Fibroblast of villous mesenchyme (primary cell): ENCODE results near the gene SMARCD1. TPM values are rescaled to one million over a fixed set of nuclear protein-coding genes. Genes with fewer than 3 reads are reported as not detected.

Experiments
- DNase-seq: peaks from one replicate; pipeline ENCODE4 v3.0.0-alpha.2; 2010; ENCODE audit warnings: low read depth
- H3K4me3 ChIP-seq: 2 replicates; pipeline ENCODE4 v1.5.1; 2011; ENCODE audit warnings: low read depth, mild to moderate bottlenecking, low read length
- CTCF ChIP-seq: IDR thresholded peaks from 2 replicates; pipeline ENCODE4 v1.5.1; 2012; ENCODE audit warnings: low read depth, mild to moderate bottlenecking, low read length; ENCODE audit not compliant: insufficient read depth
- total RNA-seq: library from RNA; depleted of rRNA; stranded (reverse); fragments of >200 nt; gene quantifications from 2 replicates; pipeline ENCODE4 v1.2.3, GENCODE V29; 2012

SMARCD1 gene
- total RNA-seq, 1 donor = 60.9 TPM

DNA sequence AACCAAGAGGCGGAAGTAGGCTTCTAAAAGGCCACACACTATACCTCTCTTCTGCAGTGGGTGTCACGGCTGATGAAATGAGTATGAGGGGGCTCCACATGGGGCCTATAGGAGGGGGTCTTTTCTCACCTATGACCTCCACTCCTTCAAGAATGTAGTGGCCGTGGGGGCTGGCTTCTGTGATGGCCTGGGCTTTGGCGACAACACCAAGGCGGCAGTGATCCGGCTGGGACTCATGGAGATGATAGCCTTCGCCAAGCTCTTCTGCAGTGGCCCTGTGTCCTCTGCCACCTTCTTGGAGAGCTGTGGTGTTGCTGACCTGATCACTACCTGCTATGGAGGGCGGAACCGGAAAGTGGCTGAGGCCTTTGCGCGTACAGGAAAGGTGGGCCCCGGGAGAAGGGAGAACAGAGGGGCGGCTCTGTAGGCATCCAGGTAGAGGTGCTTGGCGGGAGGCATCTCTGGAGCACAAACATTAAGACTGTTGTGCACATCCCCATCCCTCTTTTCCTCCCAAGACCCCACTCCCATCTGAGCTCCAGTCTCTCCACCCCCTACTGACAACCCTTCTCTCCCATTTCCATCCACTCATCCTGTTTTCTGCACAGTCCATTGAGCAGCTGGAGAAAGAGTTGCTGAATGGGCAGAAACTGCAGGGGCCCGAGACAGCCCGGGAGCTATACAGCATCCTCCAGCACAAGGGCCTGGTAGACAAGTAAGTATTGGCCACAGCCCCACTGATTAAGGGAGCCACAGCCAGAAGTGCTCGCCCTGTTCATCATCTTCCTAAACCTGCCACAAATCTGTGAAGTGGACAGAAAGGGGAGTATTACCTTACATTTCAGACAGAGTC, 22.5 kb downstream of the SMARCD1 start:
- no peak overlapping the region for H3K4me3 ChIP-seq
- DNase-seq = no peak
- TF ChIP-seq CTCF = no peak

- H3K4me3 ChIP-seq = no peak overlapping the region
- no peak for TF ChIP-seq CTCF
- no peak for DNase-seq
These were observed 24.2 kb downstream of the SMARCD1 start for GRCh38 chr12:50109319-50109718.

- no peak for DNase-seq
- TF ChIP-seq CTCF = no peak
- H3K4me3 ChIP-seq = no peak overlapping the region
These were observed 25.1 kb downstream of the SMARCD1 start for GRCh38 chr12:50110127-50110761.

GRCh38 chr12:50110762-50111351, 25.7 kb downstream of the SMARCD1 start:
- H3K4me3 ChIP-seq = no peak overlapping the region
- peak; percentile 56 for DNase-seq
- TF ChIP-seq CTCF = no peak

GRCh38 chr12:50111395-50111692, 26.2 kb downstream of the SMARCD1 start:
- H3K4me3 ChIP-seq = peak overlapping the region; percentile 39
- no peak for TF ChIP-seq CTCF

DNA sequence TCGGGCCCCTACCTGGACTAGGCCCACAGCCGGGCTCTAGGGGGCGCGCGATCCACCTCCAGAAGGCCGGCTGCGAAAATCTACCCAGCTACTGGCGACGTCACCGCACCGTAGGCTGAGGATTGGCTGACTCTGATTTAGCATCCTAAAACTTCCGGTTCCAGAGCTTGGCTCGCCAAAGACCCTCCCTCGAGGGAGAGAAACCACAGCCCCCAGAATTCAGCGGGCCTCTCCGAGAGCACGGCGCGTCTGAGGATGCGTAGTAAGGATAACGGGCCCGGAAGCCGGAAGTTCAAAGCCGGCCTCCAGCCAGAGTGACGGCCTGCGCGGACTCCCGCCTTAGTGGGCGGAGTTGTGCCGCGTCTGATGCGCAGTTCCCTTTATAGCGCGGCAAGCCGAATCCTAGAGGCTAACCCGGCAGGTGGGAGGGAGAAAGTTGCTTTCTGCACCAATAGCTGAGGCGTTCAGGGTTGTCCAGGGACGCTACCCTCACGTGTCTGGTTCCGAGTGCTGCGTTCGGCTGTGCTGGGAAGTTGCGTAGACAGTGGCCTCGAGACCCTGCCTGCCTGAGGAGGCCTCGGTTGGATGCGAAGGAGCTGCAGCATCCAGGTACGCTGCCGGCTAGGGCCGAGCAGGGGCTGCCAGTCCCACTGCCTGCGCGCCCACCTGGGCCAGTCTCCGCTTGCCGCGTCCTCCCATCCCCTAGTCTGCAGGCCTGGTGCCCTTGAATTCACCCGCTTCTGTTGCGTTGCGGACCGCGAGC, 26.7 kb downstream of the SMARCD1 start, which contains the start of gene COX14:
COX14 (plus strand) TSS at position 544 of the 763 bp plus-strand sequence. CDS start 7,808 bp downstream, outside the sequence.
- peak; percentile 90 for TF ChIP-seq CTCF
- H3K4me3 ChIP-seq = peak within 1 kb of the TSS; percentile 97
- peak; percentile 100 for DNase-seq

More at GRCh38 chr12:50111395-50111692, 26.2 kb downstream of the SMARCD1 start:
- no peak for DNase-seq
